HG03378 (cell line): ENCODE measurements around the gene ATP5F1B.

Source experiments
- ATAC-seq: cut with Tn5 transposase; IDR thresholded peaks from one replicate; pipeline ENCODE4 v1.9.1; 2021; ENCODE audit warnings: mild to moderate bottlenecking, moderate library complexity; ENCODE audit not compliant: unreplicated experiment

Gene ATP5F1B

GRCh38 chr12:56626701-56627100 lies 19.1 kb downstream of the ATP5F1B start:
- no peak for ATAC-seq

- ATAC-seq: no peak
Observed at GRCh38 chr12:56622535-56622934, 23.2 kb downstream of the ATP5F1B start.

- no peak for ATAC-seq
Observed at GRCh38 chr12:56616925-56617324, 28.9 kb downstream of the ATP5F1B start.

- ATAC-seq: no peak
Observed at GRCh38 chr12:56616244-56616643, 29.5 kb downstream of the ATP5F1B start.

GRCh38 chr12:56614627-56615026 lies 31.2 kb downstream of the ATP5F1B start:
- ATAC-seq: no peak

- no peak for ATAC-seq
Observed at GRCh38 chr12:56604355-56604754, 41.4 kb downstream of the ATP5F1B start.

GRCh38 chr12:56602239-56602638 lies 43.5 kb downstream of the ATP5F1B start:
- no peak for ATAC-seq

GRCh38 chr12:56601503-56601902 lies 44.3 kb downstream of the ATP5F1B start:
- ATAC-seq: no peak

GRCh38 chr12:56600753-56601152 lies 45.0 kb downstream of the ATP5F1B start:
- no peak for ATAC-seq

GRCh38 chr12:56599797-56600196 lies 46.0 kb downstream of the ATP5F1B start:
- no peak for ATAC-seq

- ATAC-seq: no peak
Observed at GRCh38 chr12:56599041-56599440, 46.7 kb downstream of the ATP5F1B start.

GRCh38 chr12:56596815-56597214 lies 49.0 kb downstream of the ATP5F1B start:
- no peak for ATAC-seq

- peak; percentile 50 for ATAC-seq
Observed at GRCh38 chr12:56593909-56594621, 51.7 kb downstream of the ATP5F1B start.

GRCh38 chr12:56591961-56592360 lies 53.8 kb downstream of the ATP5F1B start:
- no peak for ATAC-seq

GRCh38 chr12:56591126-56591525 lies 54.7 kb downstream of the ATP5F1B start:
- ATAC-seq: no peak

GRCh38 chr12:56590237-56590830 lies 55.5 kb downstream of the ATP5F1B start:
- ATAC-seq: no peak

- ATAC-seq: no peak
Observed at GRCh38 chr12:56589783-56590182, 56.0 kb downstream of the ATP5F1B start.
